GM12873 (cell line): ENCODE measurements around the gene BMPR1A.

ENCODE experiments used
- TF ChIP-seq, protein P1 (sequence below): IDR thresholded peaks from 2 replicates; pipeline ENCODE4 v1.5.1; 2012; ENCODE audit warnings: low read depth, mild to moderate bottlenecking, moderate library complexity, low read length, control low read depth; ENCODE audit not compliant: insufficient read depth; ENCODE audit errors: missing control alignments

The BMPR1A gene

GRCh38 chr10:86747796-86748581, 8.4 kb upstream of the BMPR1A start:
- TF ChIP-seq, protein P1, sequence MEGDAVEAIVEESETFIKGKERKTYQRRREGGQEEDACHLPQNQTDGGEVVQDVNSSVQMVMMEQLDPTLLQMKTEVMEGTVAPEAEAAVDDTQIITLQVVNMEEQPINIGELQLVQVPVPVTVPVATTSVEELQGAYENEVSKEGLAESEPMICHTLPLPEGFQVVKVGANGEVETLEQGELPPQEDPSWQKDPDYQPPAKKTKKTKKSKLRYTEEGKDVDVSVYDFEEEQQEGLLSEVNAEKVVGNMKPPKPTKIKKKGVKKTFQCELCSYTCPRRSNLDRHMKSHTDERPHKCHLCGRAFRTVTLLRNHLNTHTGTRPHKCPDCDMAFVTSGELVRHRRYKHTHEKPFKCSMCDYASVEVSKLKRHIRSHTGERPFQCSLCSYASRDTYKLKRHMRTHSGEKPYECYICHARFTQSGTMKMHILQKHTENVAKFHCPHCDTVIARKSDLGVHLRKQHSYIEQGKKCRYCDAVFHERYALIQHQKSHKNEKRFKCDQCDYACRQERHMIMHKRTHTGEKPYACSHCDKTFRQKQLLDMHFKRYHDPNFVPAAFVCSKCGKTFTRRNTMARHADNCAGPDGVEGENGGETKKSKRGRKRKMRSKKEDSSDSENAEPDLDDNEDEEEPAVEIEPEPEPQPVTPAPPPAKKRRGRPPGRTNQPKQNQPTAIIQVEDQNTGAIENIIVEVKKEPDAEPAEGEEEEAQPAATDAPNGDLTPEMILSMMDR, result no peak

DNA sequence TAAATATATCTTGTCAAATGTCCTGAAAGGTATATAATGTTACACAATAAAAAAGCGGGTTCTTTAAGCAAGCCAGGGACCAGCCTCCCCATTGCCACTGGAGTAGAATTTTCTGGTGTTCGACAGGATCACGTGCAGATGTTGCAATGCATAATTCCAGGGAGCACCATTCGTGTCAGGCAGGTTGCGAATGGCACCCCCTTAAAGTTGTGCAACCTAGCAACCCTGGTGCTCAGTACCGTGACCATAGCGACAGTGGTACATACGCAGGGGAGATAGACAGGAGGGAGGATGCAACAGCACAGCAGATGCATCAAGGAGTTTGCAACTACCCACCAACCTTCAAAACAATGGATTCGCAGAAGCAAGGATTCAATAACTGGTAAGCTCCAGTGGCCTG, 6.6 kb upstream of the BMPR1A start:
- TF ChIP-seq, protein P1, result no peak

DNA sequence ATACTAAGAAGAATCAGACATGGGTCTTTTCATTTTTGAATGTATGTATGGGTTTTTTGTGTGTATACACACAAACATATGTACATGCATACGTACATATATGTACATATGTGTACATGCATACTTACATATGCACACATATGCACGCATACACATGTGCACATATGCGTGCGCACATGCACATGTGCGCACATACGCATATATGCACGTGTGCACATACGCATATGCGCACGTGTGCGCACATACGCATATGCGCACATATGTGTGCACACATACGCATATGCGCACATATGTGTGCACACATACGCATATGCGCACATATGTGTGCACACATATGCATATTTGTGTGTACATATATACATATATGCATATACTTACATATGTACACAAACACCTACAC, 4.9 kb upstream of the BMPR1A start:
- TF ChIP-seq, protein P1, result no peak

GRCh38 chr10:86752311-86752710, 4.1 kb upstream of the BMPR1A start:
- TF ChIP-seq, protein P1, result no peak

- TF ChIP-seq, protein P1, result no peak
Observed at GRCh38 chr10:86753051-86753450, 3.4 kb upstream of the BMPR1A start.

DNA sequence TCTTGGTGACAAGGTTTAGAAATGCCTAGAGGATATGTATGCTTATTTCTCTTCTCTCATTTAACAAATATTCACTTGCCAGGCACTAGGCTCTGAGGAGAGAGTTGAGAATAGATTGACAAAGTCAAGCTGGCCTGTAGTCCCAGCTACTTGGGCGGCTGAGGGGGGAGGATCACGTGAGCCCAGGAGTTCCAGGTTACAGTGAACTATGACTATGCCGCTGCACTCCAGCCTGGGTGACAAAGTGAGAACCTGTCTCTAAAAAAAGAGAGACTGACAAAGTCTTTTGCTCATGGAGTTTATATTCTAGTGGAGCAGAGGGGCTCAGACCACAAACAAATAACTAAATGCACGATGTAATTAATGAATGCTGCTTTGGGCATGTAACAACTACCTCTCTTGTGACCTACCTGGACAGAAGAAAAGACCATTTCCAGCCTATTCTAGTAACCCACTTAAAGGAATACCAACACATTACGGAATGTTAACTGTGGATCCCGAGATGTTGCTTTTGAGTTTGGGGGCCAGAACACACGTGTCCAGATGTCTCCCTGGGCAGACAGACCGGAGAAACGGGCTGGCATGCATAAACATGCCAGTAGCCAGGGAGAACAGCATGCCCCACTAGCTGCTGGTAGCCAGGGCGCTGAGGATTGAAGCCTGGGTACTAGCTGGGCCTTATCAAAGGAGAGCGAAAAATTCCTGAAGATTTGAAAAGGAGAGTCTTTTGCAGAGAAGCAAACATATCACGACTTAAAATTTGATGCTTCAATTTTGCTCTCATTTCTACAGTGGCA, 2.6 kb upstream of the BMPR1A start:
- TF ChIP-seq, protein P1, result no peak

DNA sequence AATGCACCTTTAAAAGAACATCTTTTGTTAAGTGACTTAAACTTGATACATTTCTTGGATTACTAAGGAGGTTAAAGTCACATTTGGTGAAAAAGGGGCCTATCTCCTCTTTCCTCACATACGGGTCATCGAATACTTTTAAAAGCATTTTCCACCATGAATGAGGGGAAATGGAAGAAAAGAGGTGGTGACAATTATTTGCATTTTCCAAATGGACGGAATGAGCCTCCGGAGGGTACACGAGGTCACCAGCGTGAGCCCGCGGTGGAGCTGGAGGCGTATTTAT, 1.0 kb upstream of the BMPR1A start:
- TF ChIP-seq, protein P1, result no peak
